DOHH2 (cell line): ENCODE data around the gene NME7.

ENCODE experiments used
- EZH2phosphoT487 ChIP-seq: fragments of 200-600 bp; sonication (generic); IDR thresholded peaks from 2 replicates; pipeline ENCODE4 v1.6.1; 2017; ENCODE audit warnings: borderline replicate concordance, mild to moderate bottlenecking, antibody characterized with exemption, low read length, moderate library complexity, mixed read lengths
- TF ChIP-seq, protein P1 (sequence below): fragments of 200-600 bp; sonication (generic); IDR thresholded peaks from one replicate; pipeline ENCODE4 v1.5.1; 2014; ENCODE audit warnings: antibody characterized with exemption, mild to moderate bottlenecking, low read depth, low read length; ENCODE audit not compliant: poor library complexity, severe bottlenecking

DNA sequence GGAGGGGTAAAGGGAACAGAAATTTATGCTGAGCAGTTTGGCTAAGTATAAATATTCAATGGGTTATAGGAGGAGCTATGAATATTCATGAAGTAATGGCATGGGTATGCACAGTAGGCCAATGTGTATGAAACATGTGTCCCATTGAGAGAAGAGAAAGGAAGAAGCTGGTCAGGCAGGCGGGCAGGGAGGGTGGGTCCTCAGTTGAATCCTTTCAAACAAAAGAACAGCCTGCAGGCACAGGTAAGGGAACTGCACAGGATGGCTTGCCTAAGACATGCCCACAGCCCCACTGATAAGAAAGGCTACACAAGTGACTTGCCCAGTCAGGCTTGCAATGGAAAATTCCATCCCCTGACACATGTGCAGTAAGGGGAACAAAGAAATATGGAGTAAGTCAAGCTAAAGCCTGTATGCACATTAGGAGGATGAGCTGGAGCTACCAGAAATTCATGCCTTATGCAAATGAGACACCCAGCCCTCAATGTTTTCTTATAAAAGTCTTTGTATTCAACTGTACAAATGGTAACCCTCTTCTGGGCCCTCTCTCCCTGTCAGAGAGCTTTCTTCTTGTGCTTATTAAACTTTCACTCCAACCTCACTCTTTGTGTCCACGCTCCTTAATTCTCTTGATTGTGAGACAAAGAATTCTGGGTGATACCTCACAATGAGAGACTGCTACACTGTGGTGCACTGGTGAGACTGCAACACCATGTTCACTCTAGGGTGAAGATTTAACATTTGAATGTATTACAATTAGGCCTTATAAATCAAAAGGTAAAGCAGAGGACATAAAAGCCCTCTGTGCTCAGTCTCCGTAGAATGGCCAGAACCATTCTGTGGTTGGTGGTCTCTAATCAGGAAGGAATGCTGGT, 164.6 kb downstream of the NME7 start:
- TF ChIP-seq, protein P1, sequence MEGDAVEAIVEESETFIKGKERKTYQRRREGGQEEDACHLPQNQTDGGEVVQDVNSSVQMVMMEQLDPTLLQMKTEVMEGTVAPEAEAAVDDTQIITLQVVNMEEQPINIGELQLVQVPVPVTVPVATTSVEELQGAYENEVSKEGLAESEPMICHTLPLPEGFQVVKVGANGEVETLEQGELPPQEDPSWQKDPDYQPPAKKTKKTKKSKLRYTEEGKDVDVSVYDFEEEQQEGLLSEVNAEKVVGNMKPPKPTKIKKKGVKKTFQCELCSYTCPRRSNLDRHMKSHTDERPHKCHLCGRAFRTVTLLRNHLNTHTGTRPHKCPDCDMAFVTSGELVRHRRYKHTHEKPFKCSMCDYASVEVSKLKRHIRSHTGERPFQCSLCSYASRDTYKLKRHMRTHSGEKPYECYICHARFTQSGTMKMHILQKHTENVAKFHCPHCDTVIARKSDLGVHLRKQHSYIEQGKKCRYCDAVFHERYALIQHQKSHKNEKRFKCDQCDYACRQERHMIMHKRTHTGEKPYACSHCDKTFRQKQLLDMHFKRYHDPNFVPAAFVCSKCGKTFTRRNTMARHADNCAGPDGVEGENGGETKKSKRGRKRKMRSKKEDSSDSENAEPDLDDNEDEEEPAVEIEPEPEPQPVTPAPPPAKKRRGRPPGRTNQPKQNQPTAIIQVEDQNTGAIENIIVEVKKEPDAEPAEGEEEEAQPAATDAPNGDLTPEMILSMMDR: no peak
- TF ChIP-seq EZH2phosphoT487: no peak
